ENCODE measurements around the gene DUSP22. TPM values are rescaled to one million over a fixed set of nuclear protein-coding genes. Genes with fewer than 3 reads are reported as not detected.
"Not testable (repeated sequence)": the region's sequence is repeated elsewhere in the genome, so short reads cannot be mapped to it uniquely, and the experiment has no call there.

The DUSP22 gene
- 40.0 and 51.3 TPM in 2 replicates for total RNA-seq (ENCODE audit: low replicate concordance)

GRCh38 chr6:291697-292505 lies at the start of gene DUSP22:
DUSP22 (plus strand) TSS chr6:292487; CDS start chr6:292540, 53 bp downstream.
- H3K27ac Mint-ChIP-seq = peak within 1 kb of the TSS; percentile 95
- peak within 1 kb of the TSS; percentile 92 for H2AFZ ChIP-seq (replicated peaks)
- H3K9me3 ChIP-seq (ENCODE audit: low read depth) = peaks cover 4% of the 10 kb centered on the region

GRCh38 chr6:246352-246751 lies 45.9 kb upstream of the DUSP22 start:
- no peak overlapping the region for H3K27ac ChIP-seq
- no peak for DNase-seq (ENCODE audit: low spot score)
- Mint-ChIP-seq H3K27me3 (ENCODE audit: insufficient read depth, low read depth) (peaks cover 5% of the 10 kb centered on the region), H3K4me1 (no peaks in the 10 kb centered on the region), H3K36me3 (no peaks in the 10 kb centered on the region), H3K4me3 (no peak overlapping the region), H3K27ac (no peak overlapping the region), H3K9me3 (peaks cover 3% of the 10 kb centered on the region)
- H4K20me1 ChIP-seq (ENCODE audit: low read depth) = no peaks in the 10 kb centered on the region
- H2AFZ ChIP-seq (replicated peaks) = no peak overlapping the region
- no peak overlapping the region for H3K4me2 ChIP-seq
- H3K79me2 ChIP-seq (ENCODE audit: low read depth) = no peaks in the 10 kb centered on the region
- no peaks in the 10 kb centered on the region for H3K9me3 ChIP-seq (ENCODE audit: low read depth)
- H3K36me3 ChIP-seq = no peaks in the 10 kb centered on the region
- no peaks in the 10 kb centered on the region for H3K27me3 ChIP-seq
- TF ChIP-seq CTCF (IDR thresholded peaks at IDR 0.05) (no peak), EZH2 (IDR thresholded peaks at IDR 0.05) (no peak), EZH2phosphoT487 (IDR thresholded peaks at IDR 0.05) (no peak)
- H3K4me3 ChIP-seq = no peak overlapping the region
- no peaks in the 10 kb centered on the region for H3F3A ChIP-seq (ENCODE audit: low read depth)
- H3K9ac ChIP-seq = no peak overlapping the region
- no peaks in the 10 kb centered on the region for H3K4me1 ChIP-seq

More at GRCh38 chr6:291697-292505, at the start of gene DUSP22:
- Histone ChIP-seq H3F3A (ENCODE audit: low read depth) (peaks cover 23% of the 10 kb centered on the region), H3K9ac (no peak within 1 kb of the TSS), H3K79me2 (ENCODE audit: low read depth) (peaks cover 22% of the 10 kb centered on the region), H3K4me2 (peak within 1 kb of the TSS; percentile 88), H3K27ac (peak within 1 kb of the TSS; percentile 72), H3K27me3 (no peaks in the 10 kb centered on the region), H4K20me1 (ENCODE audit: low read depth) (no peaks in the 10 kb centered on the region), H3K4me3 (peak within 1 kb of the TSS; percentile 60), H3K36me3 (no peaks in the 10 kb centered on the region), H3K4me1 (peaks cover 9% of the 10 kb centered on the region)
- Mint-ChIP-seq H3K27me3 (ENCODE audit: insufficient read depth, low read depth) (peaks cover 5% of the 10 kb centered on the region), H3K9me3 (peaks cover 25% of the 10 kb centered on the region), H3K4me1 (peaks cover 20% of the 10 kb centered on the region), H3K4me3 (peak within 1 kb of the TSS; percentile 96), H3K36me3 (no peaks in the 10 kb centered on the region)
- TF ChIP-seq CTCF (IDR thresholded peaks at IDR 0.05) (no peak), EZH2 (IDR thresholded peaks at IDR 0.05) (no peak), EZH2phosphoT487 (IDR thresholded peaks at IDR 0.05) (no peak)
- DNase-seq (ENCODE audit: low spot score) = peak; percentile 93

- no peaks in the 10 kb centered on the region for H4K20me1 ChIP-seq (ENCODE audit: low read depth)
- H3K9me3 ChIP-seq (ENCODE audit: low read depth) = no peaks in the 10 kb centered on the region
- Mint-ChIP-seq H3K4me1 (no peaks in the 10 kb centered on the region), H3K9me3 (peaks cover 3% of the 10 kb centered on the region), H3K4me3 (no peak overlapping the region), H3K27me3 (ENCODE audit: insufficient read depth, low read depth) (peaks cover 5% of the 10 kb centered on the region), H3K27ac (no peak overlapping the region), H3K36me3 (no peaks in the 10 kb centered on the region)
- no peak overlapping the region for H3K27ac ChIP-seq
- H3K4me1 ChIP-seq = no peaks in the 10 kb centered on the region
- H3K4me3 ChIP-seq = no peak overlapping the region
- no peaks in the 10 kb centered on the region for H3F3A ChIP-seq (ENCODE audit: low read depth)
- TF ChIP-seq CTCF (IDR thresholded peaks at IDR 0.05) (no peak), EZH2 (IDR thresholded peaks at IDR 0.05) (no peak), EZH2phosphoT487 (IDR thresholded peaks at IDR 0.05) (no peak)
- no peaks in the 10 kb centered on the region for H3K36me3 ChIP-seq
- no peak overlapping the region for H3K9ac ChIP-seq
- no peaks in the 10 kb centered on the region for H3K27me3 ChIP-seq
- DNase-seq (ENCODE audit: low spot score) = no peak
- no peaks in the 10 kb centered on the region for H3K79me2 ChIP-seq (ENCODE audit: low read depth)
- H2AFZ ChIP-seq (replicated peaks) = no peak overlapping the region
- H3K4me2 ChIP-seq = no peak overlapping the region
Measured at GRCh38 chr6:247351-247750, 44.9 kb upstream of the DUSP22 start.

GRCh38 chr6:248046-248445 lies 44.2 kb upstream of the DUSP22 start:
- not testable (repeated sequence) for H3K4me3 Mint-ChIP-seq; H3K4me3 ChIP-seq; H3K4me2 ChIP-seq; H3K36me3 ChIP-seq; H4K20me1 ChIP-seq (ENCODE audit: low read depth); H3K9ac ChIP-seq; DNase-seq (ENCODE audit: low spot score); H3F3A ChIP-seq (ENCODE audit: low read depth); H3K9me3 Mint-ChIP-seq; H3K36me3 Mint-ChIP-seq; H3K27me3 Mint-ChIP-seq (ENCODE audit: insufficient read depth, low read depth); H2AFZ ChIP-seq (replicated peaks); H3K27ac ChIP-seq; H3K4me1 Mint-ChIP-seq; H3K27ac Mint-ChIP-seq; H3K79me2 ChIP-seq (ENCODE audit: low read depth); H3K9me3 ChIP-seq (ENCODE audit: low read depth); H3K4me1 ChIP-seq; H3K27me3 ChIP-seq
